K562 (cell line): ENCODE results near the gene RER1. TPM values are rescaled to one million over a fixed set of nuclear protein-coding genes. Genes with fewer than 3 reads are reported as not detected.
A peak's percentile ranks its signal among the peaks of the same experiment; 100 is the strongest.

Experiments used
- CHD4 ChIP-seq: fragments of 200-600 bp; sonication (generic); IDR thresholded peaks from 3 replicates; pipeline ENCODE4 v1.6.1; 2012; ENCODE audit warnings: low read depth, mild to moderate bottlenecking, mixed read lengths, low read length, inconsistent platforms; ENCODE audit not compliant: insufficient read depth, insufficient replicate concordance, poor library complexity, severe bottlenecking
- CREB3L1 ChIP-seq: fragments of 450-650 bp; IDR thresholded peaks from 2 replicates; pipeline ENCODE4 v1.6.1; 2014; ENCODE audit warnings: low read depth, mild to moderate bottlenecking, moderate library complexity, borderline replicate concordance
- ELF1 ChIP-seq: fragments of 200-800 bp; sonication (Bioruptor generic); IDR thresholded peaks from 2 replicates; pipeline ENCODE4 v1.6.1; 2016; ENCODE audit warnings: missing genetic modification characterization, missing compliant biosample characterization
- ILK ChIP-seq: fragments of 450-650 bp; IDR thresholded peaks from 2 replicates; pipeline ENCODE4 v1.6.1; 2016; ENCODE audit warnings: missing genetic modification characterization, low read depth, mild to moderate bottlenecking, missing compliant biosample characterization, moderate library complexity, borderline replicate concordance
- KHSRP ChIP-seq: fragments of 450-650 bp; IDR thresholded peaks from 2 replicates; pipeline ENCODE4 v1.6.1; 2017
- MBD1 ChIP-seq: fragments of 250-450 bp; sonication (Bioruptor Pico); IDR thresholded peaks from 2 replicates; pipeline ENCODE4 v1.8.0; 2022; ENCODE audit warnings: inconsistent platforms
- PHF21A ChIP-seq: fragments of 450-650 bp; IDR thresholded peaks from 2 replicates; pipeline ENCODE4 v1.6.1; 2017; ENCODE audit warnings: low read depth, borderline replicate concordance
- POLR2AphosphoS5 ChIP-seq: IDR thresholded peaks from 2 replicates; pipeline ENCODE4 v1.6.1; 2011; ENCODE audit warnings: mild to moderate bottlenecking, low read depth, low read length, moderate library complexity; ENCODE audit not compliant: control insufficient read depth, insufficient read depth
- PREB ChIP-seq: sonication (generic); formaldehyde crosslinking; IDR thresholded peaks from 2 replicates; pipeline ENCODE4 v1.8.1; 2023; ENCODE audit warnings: mild to moderate bottlenecking, missing genetic modification reagents
- RBM34 ChIP-seq: fragments of 200-400 bp; formaldehyde crosslinking; IDR thresholded peaks from 2 replicates; pipeline ENCODE4 v1.6.1; 2018; ENCODE audit warnings: low read length, borderline replicate concordance; ENCODE audit not compliant: insufficient read depth
- SIRT6 ChIP-seq: IDR thresholded peaks from one replicate; pipeline ENCODE4 v1.6.1; 2012; ENCODE audit warnings: low read depth, mild to moderate bottlenecking, control low read depth, inconsistent platforms, low read length, moderate library complexity
- TCFL5 ChIP-seq: fragments of 250-450 bp; sonication (Bioruptor Pico); conservative IDR thresholded peaks from 2 replicates; pipeline ENCODE4 v1.6.1; 2021; ENCODE audit warnings: mild to moderate bottlenecking, moderate library complexity, matching md5 sums
- U2AF2 ChIP-seq: fragments of 200-400 bp; formaldehyde crosslinking; optimal IDR thresholded peaks from 2 replicates; pipeline ENCODE3; 2017; ENCODE audit warnings: low read depth, mild to moderate bottlenecking, low read length
- ZBTB33 ChIP-seq: sonication (generic); formaldehyde crosslinking; IDR thresholded peaks from 2 replicates; pipeline ENCODE4 v1.8.1; 2023; ENCODE audit warnings: mild to moderate bottlenecking, missing genetic modification reagents
- ZEB2 ChIP-seq: fragments of 450-650 bp; IDR thresholded peaks from 2 replicates; pipeline ENCODE4 v1.6.1; 2016
- ZNF511 ChIP-seq: sonication (generic); formaldehyde crosslinking; IDR thresholded peaks from 2 replicates; pipeline ENCODE4 v1.8.0; 2022; ENCODE audit warnings: mild to moderate bottlenecking, missing genetic modification reagents
- polyA plus RNA-seq, 8 experiments: library from polyadenylated mRNA; depleted of rRNA in 4 of 8; stranded (reverse) in 5 of 8; unstranded in 3 of 8; fragments of >200 nt; fragmentation: Nextera tagmentation in 2 of 8; fragmentation: Illumina TruSeq in 1 of 8; extraction: Ambion mirVana in 2 of 8; extraction: Trizol in 1 of 8; gene quantifications; 2 replicates each; pipeline versions ENCODE4 v1.2.1 to v1.2.3, GENCODE V29; 2011 to 2014; ENCODE audit warnings: inconsistent platforms in 1 of 8, missing spikeins in 1 of 8
- total RNA-seq, 7 experiments: library from RNA; depleted of rRNA in 6 of 7; stranded (reverse); fragments of >200 nt in 6 of 7; fragmentation: Illumina TruSeq in 2 of 7; extraction: Trizol in 2 of 7; gene quantifications; 2 replicates each; pipeline versions ENCODE4 v1.2.1 to v1.2.3, GENCODE V29; 2011 to 2021; ENCODE audit warnings: low replicate concordance in 1 of 7

The RER1 gene
- total and polyA plus RNA-seq, 9 of the 15 experiments (the other 6 are each of a cell fraction or from before 2014, with no cell fraction given) = 19.6 to 354 (median 183) TPM

GRCh38 chr1:2412395-2412772, 20.7 kb downstream of the RER1 start, which contains the start of gene PEX10 (continued):
- TF ChIP-seq MBD1 (CRISPR knock-in tag) = no peak
- no peak for TF ChIP-seq PHF21A
- TF ChIP-seq KHSRP = peak; percentile 88; the same call in 1 of the 2 replicates
- TF ChIP-seq TCFL5 (CRISPR knock-in tag) = no peak
- peak; percentile 43; the same call in 1 of the 2 replicates for TF ChIP-seq ZBTB33
- TF ChIP-seq POLR2AphosphoS5 = peak; percentile 52; the same call in 1 of the 2 replicates
- no peak for TF ChIP-seq RBM34
- peak; percentile 75 for TF ChIP-seq CREB3L1
- no peak for TF ChIP-seq U2AF2
- TF ChIP-seq ZEB2 = no peak
- TF ChIP-seq ELF1 (tag) = peak; percentile 90
- no peak for TF ChIP-seq ILK (tag)
- no peak for TF ChIP-seq PREB (CRISPR knock-in tag)
- no peak for TF ChIP-seq CHD4
- TF ChIP-seq ZNF511 (CRISPR knock-in tag) = no peak; the same call in 1 of the 2 replicates
- TF ChIP-seq SIRT6 = no peak
